GM21526 (cell line): ENCODE data around the gene NFAT5.

Source experiments
- ATAC-seq: cut with Tn5 transposase; IDR thresholded peaks from one replicate; pipeline ENCODE4 v1.9.1; 2021; ENCODE audit warnings: moderate library complexity; ENCODE audit not compliant: unreplicated experiment, low FRiP score

NFAT5 gene

GRCh38 chr16:69701452-69701851, 135.7 kb downstream of the NFAT5 start:
- ATAC-seq, result no peak

GRCh38 chr16:69701866-69702265, 136.1 kb downstream of the NFAT5 start:
- no peak for ATAC-seq

- no peak for ATAC-seq
Observed at GRCh38 chr16:69703638-69704037, 137.9 kb downstream of the NFAT5 start.

- no peak for ATAC-seq
Observed at GRCh38 chr16:69706256-69706974, 140.6 kb downstream of the NFAT5 start.

- ATAC-seq, result no peak
Observed at GRCh38 chr16:69706975-69707340, 141.2 kb downstream of the NFAT5 start.

GRCh38 chr16:69707920-69708683, 142.3 kb downstream of the NFAT5 start:
- no peak for ATAC-seq

- ATAC-seq, result no peak
Observed at GRCh38 chr16:69709456-69710084, 143.8 kb downstream of the NFAT5 start.

GRCh38 chr16:69711115-69711740, 145.5 kb downstream of the NFAT5 start:
- ATAC-seq, result no peak

- ATAC-seq, result no peak
Observed at GRCh38 chr16:69712277-69712676, 146.5 kb downstream of the NFAT5 start.

GRCh38 chr16:69712914-69713581, 147.3 kb downstream of the NFAT5 start:
- no peak for ATAC-seq

GRCh38 chr16:69717066-69717465, 151.3 kb downstream of the NFAT5 start:
- no peak for ATAC-seq

- no peak for ATAC-seq
Observed at GRCh38 chr16:69718111-69718764, 152.5 kb downstream of the NFAT5 start.

- ATAC-seq, result no peak
Observed at GRCh38 chr16:69720822-69721430, 155.2 kb downstream of the NFAT5 start.

GRCh38 chr16:69721441-69721957, 155.7 kb downstream of the NFAT5 start:
- ATAC-seq, result no peak

- no peak for ATAC-seq
Observed at GRCh38 chr16:69724414-69724873, 158.7 kb downstream of the NFAT5 start.

GRCh38 chr16:69724981-69725479, 159.3 kb downstream of the NFAT5 start:
- no peak for ATAC-seq

- no peak for ATAC-seq
Observed at GRCh38 chr16:69725480-69726312, 159.9 kb downstream of the NFAT5 start.

- ATAC-seq, result peak; percentile 97
Observed at GRCh38 chr16:69726313-69727060, 160.7 kb downstream of the NFAT5 start, which contains the start of gene NQO1. Gene NQO1, minus strand, starts transcription at chr16:69726560. Its CDS starts 121 bp downstream, at chr16:69726439.
